H1 (cell line): ENCODE measurements around the gene OR2V2. TPM values are rescaled to one million over a fixed set of nuclear protein-coding genes. Genes with fewer than 3 reads are reported as not detected.

Source experiments
- CTCF ChIA-PET: fragments of 300-600 bp; sonication (Branson Sonifier 250); formaldehyde crosslinking; loops from one replicate; lab custom pipeline; 2021; ENCODE audit not compliant: partially characterized antibody; lab: Charles Lee
- POLR2A ChIA-PET: fragments of 300-600 bp; sonication (Branson Sonifier 250); formaldehyde crosslinking; loops from one replicate; lab custom pipeline; 2021; ENCODE audit warnings: inconsistent platforms; ENCODE audit not compliant: partially characterized antibody; lab: Charles Lee
- DNase-seq, 2 experiments: peaks; one replicate each; pipeline versions ENCODE4 v3.0.0 to v3.0.0-alpha.2; 2010 to 2022; ENCODE audit warnings: low spot score in 2 of 2, low read depth in 1 of 2, mixed read lengths in 1 of 2
- FAIRE-seq: peaks from 2 replicates; lab custom pipeline; 2011; peaks lifted over from hg19 to GRCh38; lab: Jason Lieb, UNC
- H2AFZ ChIP-seq: 2 replicates; pipeline ENCODE4 v1.8.1; 2012; ENCODE audit warnings: low read length, inconsistent platforms
- H2AK5ac ChIP-seq: 2 replicates; pipeline ENCODE4 v1.6.1; 2013; ENCODE audit warnings: low read depth, low read length
- H2BK120ac ChIP-seq: replicated peaks from 2 replicates; pipeline ENCODE3; 2013; ENCODE audit warnings: low read depth, low read length, inconsistent platforms
- H2BK12ac ChIP-seq: 2 replicates; pipeline ENCODE4 v1.6.1; 2013; ENCODE audit warnings: low read depth, low read length
- H2BK15ac ChIP-seq: 2 replicates; pipeline ENCODE4 v1.6.1; 2013; ENCODE audit warnings: low read length
- H2BK20ac ChIP-seq: 2 replicates; pipeline ENCODE4 v1.6.1; 2013; ENCODE audit warnings: low read length
- H2BK5ac ChIP-seq: 2 replicates; pipeline ENCODE4 v1.6.1; 2013; ENCODE audit warnings: low read depth, low read length
- H3K14ac ChIP-seq: 2 replicates; pipeline ENCODE4 v1.6.1; 2013; ENCODE audit warnings: inconsistent platforms; ENCODE audit not compliant: insufficient read length
- H3K18ac ChIP-seq: 2 replicates; pipeline ENCODE4 v1.6.1; 2013; ENCODE audit warnings: low read length; ENCODE audit errors: extremely low read depth
- H3K23ac ChIP-seq: 2 replicates; pipeline ENCODE4 v1.6.1; 2013; ENCODE audit warnings: inconsistent platforms; ENCODE audit not compliant: insufficient read length
- H3K23me2 ChIP-seq: 2 replicates; pipeline ENCODE4 v1.6.1; 2013; ENCODE audit warnings: low read depth, low read length
- H3K27ac ChIP-seq: 2 replicates; pipeline ENCODE4 v1.6.1; 2011; ENCODE audit warnings: low read depth, low read length, inconsistent platforms
- H3K27me3 ChIP-seq, 4 experiments: replicated peaks in 1 of 4; 1 replicate in 1 of 4; 2 replicates in 3 of 4; pipeline versions ENCODE4 v1.6.1 to v1.8.1; 2011 to 2013; ENCODE audit warnings: low read length in 3 of 4, mild to moderate bottlenecking in 3 of 4, inconsistent platforms in 2 of 4, mixed read lengths in 2 of 4, moderate library complexity in 1 of 4; ENCODE audit not compliant: control insufficient read depth in 3 of 4, insufficient read depth in 3 of 4; ENCODE audit errors: extremely low read depth in 1 of 4
- H3K36me3 ChIP-seq, 4 experiments: 2 replicates each; pipeline versions ENCODE4 v1.6.1 to v1.8.1; 2011 to 2013; ENCODE audit warnings: mild to moderate bottlenecking in 4 of 4, low read length in 3 of 4, moderate library complexity in 2 of 4, control low read depth in 1 of 4, inconsistent platforms in 1 of 4; ENCODE audit not compliant: insufficient read depth in 4 of 4, control insufficient read depth in 2 of 4
- H3K4ac ChIP-seq: replicated peaks from 2 replicates; pipeline ENCODE3; 2013; ENCODE audit warnings: low read length, low read depth, mixed read lengths, inconsistent platforms; ENCODE audit not compliant: insufficient read length
- H3K4me1 ChIP-seq, 4 experiments: replicated peaks in 1 of 4; 1 replicate in 1 of 4; 2 replicates in 3 of 4; pipeline versions ENCODE4 v1.6.1 to v1.8.1; 2011 to 2013; ENCODE audit warnings: low read length in 3 of 4, inconsistent platforms in 2 of 4, mixed read lengths in 1 of 4; ENCODE audit not compliant: insufficient read depth in 4 of 4, control insufficient read depth in 3 of 4
- H3K4me2 ChIP-seq, 2 experiments: 2 replicates each; pipeline versions ENCODE4 v1.6.1 to v1.8.1; 2011 to 2013; ENCODE audit warnings: low read depth in 2 of 2, low read length in 2 of 2, control low read depth in 1 of 2, inconsistent platforms in 1 of 2, mild to moderate bottlenecking in 1 of 2; ENCODE audit not compliant: insufficient read depth in 1 of 2
- H3K4me3 ChIP-seq, 4 experiments: fragments of 200-600, 300-600 bp in 1 of 4; sonication (generic), shearing (Covaris generic), sonication (Bioruptor Twin) in 1 of 4; 2 replicates each; pipeline versions ENCODE4 v1.5.1 to v1.8.1; 2011 to 2016; ENCODE audit warnings: low read length in 4 of 4, low read depth in 3 of 4, control low read depth in 2 of 4, inconsistent platforms in 2 of 4, mild to moderate bottlenecking in 2 of 4, mixed read lengths in 1 of 4, moderate library complexity in 1 of 4; ENCODE audit not compliant: insufficient read depth in 2 of 4; ENCODE audit errors: extremely low read depth in 1 of 4
- H3K56ac ChIP-seq: replicated peaks from 2 replicates; pipeline ENCODE3; 2013; ENCODE audit warnings: low read depth, mild to moderate bottlenecking, mixed read lengths, low read length, inconsistent platforms; ENCODE audit not compliant: insufficient read length
- H3K79me1 ChIP-seq: 2 replicates; pipeline ENCODE4 v1.6.1; 2013; ENCODE audit warnings: low read depth, low read length, control low read depth
- H3K79me2 ChIP-seq, 2 experiments: 2 replicates each; pipeline versions ENCODE4 v1.6.1 to v1.8.1; 2012 to 2013; ENCODE audit warnings: low read length in 2 of 2, mild to moderate bottlenecking in 2 of 2, inconsistent platforms in 1 of 2; ENCODE audit not compliant: insufficient read depth in 2 of 2, control insufficient read depth in 1 of 2
- H3K9ac ChIP-seq, 4 experiments: replicated peaks in 1 of 4; 1 replicate in 1 of 4; 2 replicates in 3 of 4; pipeline versions ENCODE4 v1.6.1 to v1.8.1; 2011 to 2013; ENCODE audit warnings: low read depth in 3 of 4, low read length in 3 of 4, control low read depth in 2 of 4, mild to moderate bottlenecking in 2 of 4, moderate library complexity in 2 of 4, inconsistent platforms in 1 of 4; ENCODE audit errors: extremely low read depth in 1 of 4
- H3K9me3 ChIP-seq, 2 experiments: 2 replicates each; pipeline versions ENCODE4 v1.6.1 to v1.8.1; 2012 to 2013; ENCODE audit warnings: mild to moderate bottlenecking in 2 of 2, moderate library complexity in 2 of 2, control low read depth in 1 of 2, inconsistent platforms in 1 of 2, low read depth in 1 of 2, low read length in 1 of 2, mixed read lengths in 1 of 2; ENCODE audit not compliant: insufficient read depth in 2 of 2
- H4K20me1 ChIP-seq, 2 experiments: replicated peaks in 1 of 2; 2 replicates each; pipeline versions ENCODE3 to v1.8.1; 2011 to 2013; ENCODE audit warnings: inconsistent platforms in 2 of 2, low read length in 2 of 2, mild to moderate bottlenecking in 1 of 2; ENCODE audit not compliant: insufficient read depth in 2 of 2, control insufficient read depth in 1 of 2
- H4K5ac ChIP-seq: 2 replicates; pipeline ENCODE4 v1.6.1; 2013; ENCODE audit warnings: low read length, low read depth, mixed read lengths, inconsistent platforms; ENCODE audit not compliant: insufficient read length
- H4K8ac ChIP-seq: 2 replicates; pipeline ENCODE4 v1.8.0; 2013; ENCODE audit warnings: mild to moderate bottlenecking, moderate library complexity, low read length, inconsistent platforms; ENCODE audit not compliant: insufficient read depth; ENCODE audit errors: extremely low read depth
- H4K91ac ChIP-seq: replicated peaks from 2 replicates; pipeline ENCODE3; 2013; ENCODE audit warnings: low read length, mixed read lengths, inconsistent platforms; ENCODE audit not compliant: insufficient read length
- NRF1 ChIP-seq: IDR thresholded peaks from 2 replicates; pipeline ENCODE4 v1.6.1; 2011; ENCODE audit warnings: mild to moderate bottlenecking, low read depth, low read length, improper control_type of control experiment
- RNF2 ChIP-seq: fragments of 200-900, 300-1000 bp; sonication (generic); IDR thresholded peaks from 2 replicates; pipeline ENCODE4 v1.7.1; 2016; ENCODE audit warnings: borderline replicate concordance, low read depth, mild to moderate bottlenecking, antibody characterized with exemption, low read length; ENCODE audit not compliant: poor library complexity, severe bottlenecking; ENCODE audit errors: missing control alignments
- WGBS, 2 experiments: shearing (Covaris generic) in 1 of 2; methylation state at CpG; one replicate each; pipeline versions ENCODE4 v1.1.6 to v1.1.7; 2013 to 2015; ENCODE audit warnings: low lambda C conversion rate in 2 of 2, mixed read lengths in 2 of 2, inconsistent platforms in 1 of 2, low coverage in 1 of 2, missing lambda C conversion rate in 1 of 2; ENCODE audit not compliant: insufficient replicate concordance in 2 of 2, insufficient coverage in 1 of 2, insufficient read length in 1 of 2; ENCODE audit errors: extremely low coverage in 1 of 2, missing lambda C conversion rate in 1 of 2; 5-methylcytosine and 5-hydroxymethylcytosine counted together
- polyA plus RNA-seq, 7 experiments: library from polyadenylated mRNA; depleted of rRNA in 3 of 7; stranded (reverse) in 5 of 7; unstranded in 2 of 7; fragments of >200 nt in 5 of 7; fragments of 200-250 nt in 2 of 7; gene quantifications; 1 replicate in 5 of 7; 2 replicates in 1 of 7; 4 replicates in 1 of 7; pipeline versions ENCODE4 v1.2.1 to v1.2.3, GENCODE V29; 2011 to 2013; ENCODE audit warnings: missing spikeins in 2 of 7, mixed read lengths in 2 of 7
- total RNA-seq: library from RNA; stranded (reverse); fragmentation: NEBNext Ultra II Directional; extraction: Animal tissue kit (Norgen Biotek cat#: 25700); gene quantifications from 2 replicates; pipeline ENCODE4 v1.2.1, GENCODE V29; 2021

OR2V2 gene
- total and polyA plus RNA-seq, 2 of the 8 experiments (the other 6 are each of a cell fraction or from before 2014, with no cell fraction given), result not detected

DNA sequence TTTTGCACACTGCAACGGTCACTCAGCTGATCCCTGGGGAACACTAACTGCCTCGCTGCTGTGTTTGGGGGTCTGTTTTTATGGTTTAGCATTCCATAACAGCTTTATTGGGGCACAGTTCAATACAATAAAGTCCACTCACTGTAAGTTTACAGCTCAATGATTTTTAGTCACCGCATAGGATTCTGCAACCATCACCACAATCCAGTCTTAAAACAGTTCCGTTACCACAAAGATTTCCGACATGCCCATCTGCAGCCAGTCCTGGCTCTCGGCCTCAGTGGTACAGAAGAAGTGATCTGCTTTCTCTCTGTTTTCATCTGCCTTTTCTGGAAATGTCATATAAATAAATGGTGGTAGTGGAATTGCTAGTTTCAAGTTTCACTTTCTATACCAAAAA is 23.6 kb downstream of the OR2V2 start:
- POLR2A ChIA-PET, result interaction anchor here (0.6 to 1.5 kb wide), 4 partner anchors 14 to 110 kb away, joined by 3 to 6 read pairs (median 4); no protein-coding TSS in a partner anchor
- H2BK20ac ChIP-seq, result no peak overlapping the region
- H4K8ac ChIP-seq, result no peak overlapping the region
- no peaks in the 10 kb centered on the region for H3K79me2 ChIP-seq
- peak overlapping the region in 1 of 4 experiments; percentile 73; a peak in 3 of 8 replicates for H3K4me3 ChIP-seq
- H2BK120ac ChIP-seq, result no peak overlapping the region
- no peaks in the 10 kb centered on the region for H3K36me3 ChIP-seq
- FAIRE-seq (no peak), DNase-seq (no peak)
- H4K91ac ChIP-seq, result no peak overlapping the region
- no peak overlapping the region for H3K18ac ChIP-seq
- 78% methylated on average over 6 of the region's 6 CpGs; no CpG with 5 or more reads in 1 of the 2 experiments for WGBS, 2 experiments
- H3K14ac ChIP-seq, result no peak overlapping the region
- CTCF ChIA-PET, result interaction anchor here (0.5 to 1.7 kb wide), 8 partner anchors 9 to 116 kb away, joined by 3 to 7 read pairs (median 4); no protein-coding TSS in a partner anchor
- H3K27me3 ChIP-seq, result peaks cover 6 to 35% (median 25%) of the 10 kb centered on the region in 4 experiments; a peak in 6 of 7 replicates
- no peak overlapping the region for H4K5ac ChIP-seq
- peaks cover 0 to 3% (median 0%) of the 10 kb centered on the region in 4 experiments; a peak in 3 of 7 replicates for H3K4me1 ChIP-seq
- no peak overlapping the region for H3K9ac ChIP-seq
- H3K9me3 ChIP-seq, result no peaks in the 10 kb centered on the region
- H2BK12ac ChIP-seq, result no peak overlapping the region
- no peak overlapping the region for H3K27ac ChIP-seq
- H2BK5ac ChIP-seq, result no peak overlapping the region
- H3K23me2 ChIP-seq, result peaks cover 19% of the 10 kb centered on the region
- no peaks in the 10 kb centered on the region for H4K20me1 ChIP-seq
- no peak overlapping the region for H2AFZ ChIP-seq
- no peak overlapping the region for H2AK5ac ChIP-seq
- peak overlapping the region; percentile 95 to 98; a peak in 3 of 4 replicates for H3K4me2 ChIP-seq
- no peaks in the 10 kb centered on the region for H3K79me1 ChIP-seq
- H3K23ac ChIP-seq, result no peak overlapping the region
- no peak overlapping the region for H3K4ac ChIP-seq
- H2BK15ac ChIP-seq, result no peak overlapping the region
- no peak overlapping the region for H3K56ac ChIP-seq
- TF ChIP-seq RNF2, result peak; percentile 9
- no peak for TF ChIP-seq NRF1
